ENCODE measurements around the gene CD180. TPM values are rescaled to one million over a fixed set of nuclear protein-coding genes. Genes with fewer than 3 reads are reported as not detected.

The CD180 gene
- total and polyA plus RNA-seq, 9 of the 15 experiments (the other 6 are each of a cell fraction or from before 2014, with no cell fraction given), result 0.01 to 0.07 TPM; not detected in 7

- FAIRE-seq, result no peak
- in situ Hi-C loops (cut with MboI), result no loop called here
- Histone ChIP-seq H3K9me1 (ENCODE audit: control insufficient read depth, insufficient read depth, low read length) (no peaks in the 10 kb centered on the region), H3K27me3 (ENCODE audit: control insufficient read depth in 2 of 2, insufficient read depth in 2 of 2, low read length in 2 of 2) (peaks cover 0 to 17% of the 10 kb centered on the region in 2 experiments; a peak in 2 of 5 replicates), H3K4me1 (replicated peaks in 1 of 2; ENCODE audit: control insufficient read depth in 2 of 2, insufficient read depth in 2 of 2, low read length in 2 of 2) (no peaks in the 10 kb centered on the region), H3K79me2 (ENCODE audit: control insufficient read depth, insufficient read depth, low read length) (no peaks in the 10 kb centered on the region), H4K20me1 (replicated peaks; ENCODE audit: control insufficient read depth, insufficient read depth, low read length) (no peaks in the 10 kb centered on the region), H2AFZ (ENCODE audit: low read depth, low read length) (no peak overlapping the region), H3K36me3 (ENCODE audit: control insufficient read depth, insufficient read depth, low read length) (no peaks in the 10 kb centered on the region), H3K27ac (ENCODE audit: extremely low read depth, low read depth, low read length) (no peak overlapping the region), H3K9me3 (replicated peaks; ENCODE audit: control insufficient read depth, insufficient read depth, low read depth, low read length) (no peaks in the 10 kb centered on the region), H3K9ac (ENCODE audit: insufficient read depth in 1 of 2, low read depth in 2 of 2, low read length in 2 of 2) (no peak overlapping the region), H3K4me2 (ENCODE audit: insufficient read depth, low read length) (no peak overlapping the region), H3K4me3 (no peak overlapping the region)
- CTCF ChIA-PET (ENCODE audit: low intra/inter-chr PET ratio), result no interaction called here
- BruUV-seq (replicated peaks), result no TSS peak
- POLR2A ChIA-PET, result no interaction called here
- intact Hi-C loops (cut with micrococcal nuclease), result no loop called here
- no peak for ATAC-seq
- no peak for TF ChIP-seq MBD2 (IDR thresholded peaks at IDR 0.05; ENCODE audit: borderline replicate concordance, low read depth)
- no peak for TF ChIP-seq SMARCE1 (IDR thresholded peaks at IDR 0.05)
- 0% methylated on average over 8 of the region's 9 CpGs for WGBS (ENCODE audit: insufficient coverage, low coverage, missing lambda C conversion rate)
- no peak for DNase-seq (ENCODE audit: extremely low read depth in 1 of 4, low spot score in 3 of 4)
Measured at GRCh38 chr5:67233075-67233474, 36.5 kb upstream of the CD180 start.

- Histone ChIP-seq H2AFZ (ENCODE audit: low read depth, low read length) (no peak overlapping the region), H3K36me3 (ENCODE audit: control insufficient read depth, insufficient read depth, low read length) (no peaks in the 10 kb centered on the region), H3K79me2 (ENCODE audit: control insufficient read depth, insufficient read depth, low read length) (no peaks in the 10 kb centered on the region), H3K9me1 (ENCODE audit: control insufficient read depth, insufficient read depth, low read length) (no peaks in the 10 kb centered on the region), H3K9me3 (replicated peaks; ENCODE audit: control insufficient read depth, insufficient read depth, low read depth, low read length) (no peaks in the 10 kb centered on the region), H3K9ac (ENCODE audit: insufficient read depth in 1 of 2, low read depth in 2 of 2, low read length in 2 of 2) (no peak overlapping the region), H3K4me3 (no peak overlapping the region), H3K4me1 (replicated peaks in 1 of 2; ENCODE audit: control insufficient read depth in 2 of 2, insufficient read depth in 2 of 2, low read length in 2 of 2) (no peaks in the 10 kb centered on the region), H4K20me1 (replicated peaks; ENCODE audit: control insufficient read depth, insufficient read depth, low read length) (no peaks in the 10 kb centered on the region; the same call in 1 of the 2 replicates), H3K4me2 (ENCODE audit: insufficient read depth, low read length) (no peak overlapping the region), H3K27me3 (ENCODE audit: control insufficient read depth in 2 of 2, insufficient read depth in 2 of 2, low read length in 2 of 2) (peaks cover 0 to 7% of the 10 kb centered on the region in 2 experiments; a peak in 1 of 5 replicates), H3K27ac (ENCODE audit: extremely low read depth, low read depth, low read length) (no peak overlapping the region)
- ATAC-seq (no peak), DNase-seq (ENCODE audit: extremely low read depth in 1 of 4, low spot score in 3 of 4) (no peak), FAIRE-seq (no peak)
- CTCF ChIA-PET (ENCODE audit: low intra/inter-chr PET ratio), result no interaction called here
- no TSS peak for BruUV-seq (replicated peaks)
- 6% methylated on average over 3 of the region's 3 CpGs for WGBS (ENCODE audit: insufficient coverage, low coverage, missing lambda C conversion rate)
- POLR2A ChIA-PET, result no interaction called here
- in situ Hi-C loops (cut with MboI) (no loop called here), intact Hi-C loops (cut with micrococcal nuclease) (no loop called here)
- TF ChIP-seq HOMEZ (CRISPR knock-in tag; IDR thresholded peaks at IDR 0.05), result no peak
- no peak for TF ChIP-seq ARNT (IDR thresholded peaks at IDR 0.05)
- TF ChIP-seq RBM15 (IDR thresholded peaks at IDR 0.05; ENCODE audit: insufficient read depth, low read length), result no peak
- TF ChIP-seq NFRKB (IDR thresholded peaks at IDR 0.05; ENCODE audit: low read depth), result no peak
- TF ChIP-seq CHD2 (IDR thresholded peaks at IDR 0.05; ENCODE audit: low read depth, low read length), result no peak
- TF ChIP-seq ZNF511 (CRISPR knock-in tag; IDR thresholded peaks at IDR 0.05), result no peak
- TF ChIP-seq MTA3 (IDR thresholded peaks at IDR 0.05; ENCODE audit: borderline replicate concordance), result no peak
- TF ChIP-seq IRF2 (CRISPR knock-in tag; IDR thresholded peaks at IDR 0.05), result no peak
- no peak for TF ChIP-seq ID3 (CRISPR knock-in tag; IDR thresholded peaks at IDR 0.05)
- no peak for TF ChIP-seq ID3 (tag; IDR thresholded peaks at IDR 0.05)
- TF ChIP-seq TEAD1 (CRISPR knock-in tag; IDR thresholded peaks at IDR 0.05), result no peak
- no peak for TF ChIP-seq SAP30 (IDR thresholded peaks at IDR 0.05; ENCODE audit: borderline replicate concordance, insufficient read depth, low read depth, low read length, poor library complexity, severe bottlenecking)
Measured at GRCh38 chr5:67223211-67223610, 26.6 kb upstream of the CD180 start.

Data from K562 (cell line).